ENCODE results near the gene CPED1. TPM values are rescaled to one million over a fixed set of nuclear protein-coding genes. Genes with fewer than 3 reads are reported as not detected.

The CPED1 gene
- total and polyA plus RNA-seq, 2 experiments from 2014 or later = 0.17 to 0.47 TPM

DNA sequence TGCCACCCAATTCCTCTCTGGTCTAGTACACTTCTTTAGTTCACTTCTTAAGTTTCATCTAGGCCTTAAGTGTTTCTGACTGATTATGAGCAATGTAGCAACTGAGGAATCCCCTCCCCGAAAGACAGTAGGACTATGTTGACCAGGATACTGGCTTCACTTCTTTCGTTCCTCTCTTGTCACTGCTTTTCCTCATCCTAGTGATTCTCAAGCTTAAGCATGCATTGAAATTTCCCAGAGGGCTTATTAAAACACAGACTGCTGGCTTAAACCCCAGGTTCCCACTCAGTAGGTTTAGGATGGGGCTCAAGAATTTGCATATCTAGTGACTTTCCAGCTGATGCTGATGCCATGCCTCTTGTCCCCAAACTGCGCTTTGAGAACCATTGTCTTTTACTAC is 175.7 kb downstream of the CPED1 start:
- H3K36me3 ChIP-seq (ENCODE audit: insufficient read depth) = no peaks in the 10 kb centered on the region
- no peak for ATAC-seq
- DNase-seq (ENCODE audit: low spot score) = no peak
- H4K20me1 ChIP-seq (replicated peaks; ENCODE audit: insufficient read depth) = no peaks in the 10 kb centered on the region
- H3K9me2 ChIP-seq (ENCODE audit: insufficient read depth) = no peaks in the 10 kb centered on the region
- H3F3A ChIP-seq (replicated peaks; ENCODE audit: low read depth) = no peaks in the 10 kb centered on the region
- Mint-ChIP-seq H3K4me3 (no peak overlapping the region), H3K4me1 (peaks cover 12% of the 10 kb centered on the region; the same call in 2 of the 3 replicates), H3K27me3 (ENCODE audit: insufficient read depth, low read depth, poor library complexity) (no peaks in the 10 kb centered on the region), H3K36me3 (ENCODE audit: low read depth) (no peaks in the 10 kb centered on the region), H3K27ac (no peak overlapping the region), H3K9me3 (no peaks in the 10 kb centered on the region)
- no peak for TF ChIP-seq ZNF114 (CRISPR knock-in tag; IDR thresholded peaks at IDR 0.05)
- TF ChIP-seq, protein P1, sequence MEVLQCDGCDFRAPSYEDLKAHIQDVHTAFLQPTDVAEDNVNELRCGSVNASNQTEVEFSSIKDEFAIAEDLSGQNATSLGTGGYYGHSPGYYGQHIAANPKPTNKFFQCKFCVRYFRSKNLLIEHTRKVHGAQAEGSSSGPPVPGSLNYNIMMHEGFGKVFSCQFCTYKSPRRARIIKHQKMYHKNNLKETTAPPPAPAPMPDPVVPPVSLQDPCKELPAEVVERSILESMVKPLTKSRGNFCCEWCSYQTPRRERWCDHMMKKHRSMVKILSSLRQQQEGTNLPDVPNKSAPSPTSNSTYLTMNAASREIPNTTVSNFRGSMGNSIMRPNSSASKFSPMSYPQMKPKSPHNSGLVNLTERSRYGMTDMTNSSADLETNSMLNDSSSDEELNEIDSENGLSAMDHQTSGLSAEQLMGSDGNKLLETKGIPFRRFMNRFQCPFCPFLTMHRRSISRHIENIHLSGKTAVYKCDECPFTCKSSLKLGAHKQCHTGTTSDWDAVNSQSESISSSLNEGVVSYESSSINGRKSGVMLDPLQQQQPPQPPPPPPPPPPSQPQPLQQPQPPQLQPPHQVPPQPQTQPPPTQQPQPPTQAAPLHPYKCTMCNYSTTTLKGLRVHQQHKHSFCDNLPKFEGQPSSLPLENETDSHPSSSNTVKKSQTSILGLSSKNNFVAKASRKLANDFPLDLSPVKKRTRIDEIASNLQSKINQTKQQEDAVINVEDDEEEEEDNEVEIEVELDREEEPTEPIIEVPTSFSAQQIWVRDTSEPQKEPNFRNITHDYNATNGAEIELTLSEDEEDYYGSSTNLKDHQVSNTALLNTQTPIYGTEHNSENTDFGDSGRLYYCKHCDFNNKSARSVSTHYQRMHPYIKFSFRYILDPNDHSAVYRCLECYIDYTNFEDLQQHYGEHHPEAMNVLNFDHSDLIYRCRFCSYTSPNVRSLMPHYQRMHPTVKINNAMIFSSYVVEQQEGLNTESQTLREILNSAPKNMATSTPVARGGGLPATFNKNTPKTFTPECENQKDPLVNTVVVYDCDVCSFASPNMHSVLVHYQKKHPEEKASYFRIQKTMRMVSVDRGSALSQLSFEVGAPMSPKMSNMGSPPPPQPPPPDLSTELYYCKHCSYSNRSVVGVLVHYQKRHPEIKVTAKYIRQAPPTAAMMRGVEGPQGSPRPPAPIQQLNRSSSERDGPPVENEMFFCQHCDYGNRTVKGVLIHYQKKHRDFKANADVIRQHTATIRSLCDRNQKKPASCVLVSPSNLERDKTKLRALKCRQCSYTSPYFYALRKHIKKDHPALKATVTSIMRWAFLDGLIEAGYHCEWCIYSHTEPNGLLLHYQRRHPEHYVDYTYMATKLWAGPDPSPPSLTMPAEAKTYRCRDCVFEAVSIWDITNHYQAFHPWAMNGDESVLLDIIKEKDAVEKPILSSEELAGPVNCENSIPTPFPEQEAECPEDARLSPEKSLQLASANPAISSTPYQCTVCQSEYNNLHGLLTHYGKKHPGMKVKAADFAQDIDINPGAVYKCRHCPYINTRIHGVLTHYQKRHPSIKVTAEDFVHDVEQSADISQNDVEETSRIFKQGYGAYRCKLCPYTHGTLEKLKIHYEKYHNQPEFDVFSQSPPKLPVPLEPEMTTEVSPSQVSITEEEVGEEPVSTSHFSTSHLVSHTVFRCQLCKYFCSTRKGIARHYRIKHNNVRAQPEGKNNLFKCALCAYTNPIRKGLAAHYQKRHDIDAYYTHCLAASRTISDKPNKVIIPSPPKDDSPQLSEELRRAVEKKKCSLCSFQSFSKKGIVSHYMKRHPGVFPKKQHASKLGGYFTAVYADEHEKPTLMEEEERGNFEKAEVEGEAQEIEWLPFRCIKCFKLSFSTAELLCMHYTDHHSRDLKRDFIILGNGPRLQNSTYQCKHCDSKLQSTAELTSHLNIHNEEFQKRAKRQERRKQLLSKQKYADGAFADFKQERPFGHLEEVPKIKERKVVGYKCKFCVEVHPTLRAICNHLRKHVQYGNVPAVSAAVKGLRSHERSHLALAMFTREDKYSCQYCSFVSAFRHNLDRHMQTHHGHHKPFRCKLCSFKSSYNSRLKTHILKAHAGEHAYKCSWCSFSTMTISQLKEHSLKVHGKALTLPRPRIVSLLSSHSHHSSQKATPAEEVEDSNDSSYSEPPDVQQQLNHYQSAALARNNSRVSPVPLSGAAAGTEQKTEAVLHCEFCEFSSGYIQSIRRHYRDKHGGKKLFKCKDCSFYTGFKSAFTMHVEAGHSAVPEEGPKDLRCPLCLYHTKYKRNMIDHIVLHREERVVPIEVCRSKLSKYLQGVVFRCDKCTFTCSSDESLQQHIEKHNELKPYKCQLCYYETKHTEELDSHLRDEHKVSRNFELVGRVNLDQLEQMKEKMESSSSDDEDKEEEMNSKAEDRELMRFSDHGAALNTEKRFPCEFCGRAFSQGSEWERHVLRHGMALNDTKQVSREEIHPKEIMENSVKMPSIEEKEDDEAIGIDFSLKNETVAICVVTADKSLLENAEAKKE (CRISPR knock-in tag; IDR thresholded peaks at IDR 0.05) = no peak
- TF ChIP-seq JUNB (IDR thresholded peaks at IDR 0.05; ENCODE audit: unreplicated experiment) = no peak
- no peak for TF ChIP-seq CREB1 (CRISPR knock-in tag; IDR thresholded peaks at IDR 0.05; ENCODE audit: low read depth)
- no peak for TF ChIP-seq ZNF331 (CRISPR knock-in tag; IDR thresholded peaks at IDR 0.05; ENCODE audit: low read depth)
- TF ChIP-seq REST (IDR thresholded peaks at IDR 0.05; ENCODE audit: unreplicated experiment) = no peak
- TF ChIP-seq, protein P2, sequence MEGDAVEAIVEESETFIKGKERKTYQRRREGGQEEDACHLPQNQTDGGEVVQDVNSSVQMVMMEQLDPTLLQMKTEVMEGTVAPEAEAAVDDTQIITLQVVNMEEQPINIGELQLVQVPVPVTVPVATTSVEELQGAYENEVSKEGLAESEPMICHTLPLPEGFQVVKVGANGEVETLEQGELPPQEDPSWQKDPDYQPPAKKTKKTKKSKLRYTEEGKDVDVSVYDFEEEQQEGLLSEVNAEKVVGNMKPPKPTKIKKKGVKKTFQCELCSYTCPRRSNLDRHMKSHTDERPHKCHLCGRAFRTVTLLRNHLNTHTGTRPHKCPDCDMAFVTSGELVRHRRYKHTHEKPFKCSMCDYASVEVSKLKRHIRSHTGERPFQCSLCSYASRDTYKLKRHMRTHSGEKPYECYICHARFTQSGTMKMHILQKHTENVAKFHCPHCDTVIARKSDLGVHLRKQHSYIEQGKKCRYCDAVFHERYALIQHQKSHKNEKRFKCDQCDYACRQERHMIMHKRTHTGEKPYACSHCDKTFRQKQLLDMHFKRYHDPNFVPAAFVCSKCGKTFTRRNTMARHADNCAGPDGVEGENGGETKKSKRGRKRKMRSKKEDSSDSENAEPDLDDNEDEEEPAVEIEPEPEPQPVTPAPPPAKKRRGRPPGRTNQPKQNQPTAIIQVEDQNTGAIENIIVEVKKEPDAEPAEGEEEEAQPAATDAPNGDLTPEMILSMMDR (conservative IDR thresholded peaks at IDR 0.05; ENCODE audit: low read depth in 2 of 2) = no peak
- TF ChIP-seq NANOG (IDR thresholded peaks at IDR 0.05; ENCODE audit: borderline replicate concordance) = no peak
- TF ChIP-seq POLR2AphosphoS5 (IDR thresholded peaks at IDR 0.05; ENCODE audit: low read depth) = no peak
- no peak overlapping the region for H3K4me3 ChIP-seq
- no peaks in the 10 kb centered on the region for H3K4me1 ChIP-seq (ENCODE audit: insufficient read depth)
- H3K79me2 ChIP-seq (replicated peaks; ENCODE audit: insufficient read depth) = no peaks in the 10 kb centered on the region
- peak overlapping the region; percentile 82; the same call in 1 of the 2 replicates for H2AFZ ChIP-seq
- no peak overlapping the region for H3K4me2 ChIP-seq
- no peaks in the 10 kb centered on the region for H3K27me3 ChIP-seq (ENCODE audit: insufficient read depth)
- no peak overlapping the region for H3K27ac ChIP-seq (ENCODE audit: low read depth)

Measured in GM23338 (cell line).